CD4-positive, alpha-beta T cell treated with Interleukin-17A for 4 hours (primary cell): ENCODE measurements around the gene EHD3.

Source experiments
- DNase-seq: peaks from one replicate; pipeline ENCODE4 v3.0.0-alpha.2; 2020; ENCODE audit warnings: mixed read lengths

Gene EHD3

DNA sequence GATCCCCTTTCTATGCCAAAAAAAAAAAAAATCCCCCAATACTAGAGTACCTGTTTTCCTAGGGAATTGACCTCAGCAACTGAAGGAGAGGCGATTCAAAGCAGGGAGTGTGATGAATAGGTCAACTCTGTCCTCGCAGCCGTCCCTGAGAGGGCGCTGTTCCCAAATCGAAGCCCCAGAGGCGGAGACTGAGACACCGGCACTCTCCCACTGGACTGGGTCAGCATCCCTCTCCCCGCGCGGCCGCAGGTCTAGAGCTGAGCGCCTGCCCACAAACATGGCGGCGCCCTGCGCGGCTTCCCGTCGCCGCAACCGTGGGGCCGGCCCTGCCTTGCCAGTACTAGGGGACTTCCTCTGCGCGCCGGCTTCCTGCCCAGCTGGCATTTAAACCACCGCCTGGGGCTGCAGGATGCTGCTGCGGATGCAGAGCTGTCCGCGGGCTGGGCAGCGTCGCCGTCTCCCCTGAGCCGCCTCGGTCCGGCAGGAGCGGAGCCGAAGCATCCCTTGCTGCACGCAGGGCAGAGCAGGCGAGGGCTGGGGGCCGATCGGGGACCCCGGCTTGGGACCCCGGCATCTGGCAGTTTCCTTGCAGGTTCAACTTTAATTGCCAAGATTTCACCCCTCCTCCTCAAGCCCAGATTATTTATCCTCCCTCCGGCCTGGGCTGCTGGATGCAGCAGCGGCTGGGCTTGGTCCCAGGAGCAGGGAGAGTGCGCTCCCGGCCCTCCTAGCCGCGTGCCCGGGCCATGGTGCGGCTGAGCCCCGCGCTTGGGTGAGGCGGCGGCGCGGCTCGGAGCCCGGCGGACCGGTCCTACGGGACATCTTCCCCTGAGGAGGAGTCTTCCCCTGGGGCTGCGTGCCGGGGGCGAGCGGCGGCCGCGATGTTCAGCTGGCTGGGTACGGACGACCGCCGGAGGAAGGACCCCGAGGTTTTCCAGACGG, at the start of gene EHD3:
EHD3 (plus strand) TSS at position 412 of the 942 bp plus-strand sequence; CDS start at position 882, 470 bp downstream.
- DNase-seq: peak; percentile 86

DNA sequence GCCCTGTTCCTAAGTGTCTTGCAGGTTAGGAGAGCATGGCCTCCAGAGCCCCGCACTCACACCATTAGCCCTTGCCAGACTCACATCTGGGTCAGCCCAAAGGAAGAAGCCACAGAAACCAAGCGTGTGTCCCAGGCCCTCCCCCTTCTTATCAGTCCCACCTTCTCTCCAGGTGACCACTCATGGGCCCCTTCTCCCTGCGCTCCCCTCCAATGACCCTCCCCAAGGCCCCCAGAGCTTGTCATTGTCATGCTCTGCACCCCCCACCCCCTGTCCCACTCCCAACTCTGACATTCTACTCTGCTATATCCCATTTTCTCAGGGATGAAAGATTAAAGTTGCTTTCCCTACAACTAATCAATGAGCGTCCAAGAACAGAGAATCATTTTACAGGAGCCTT, 46.8 kb upstream of the EHD3 start:
- DNase-seq: no peak

DNA sequence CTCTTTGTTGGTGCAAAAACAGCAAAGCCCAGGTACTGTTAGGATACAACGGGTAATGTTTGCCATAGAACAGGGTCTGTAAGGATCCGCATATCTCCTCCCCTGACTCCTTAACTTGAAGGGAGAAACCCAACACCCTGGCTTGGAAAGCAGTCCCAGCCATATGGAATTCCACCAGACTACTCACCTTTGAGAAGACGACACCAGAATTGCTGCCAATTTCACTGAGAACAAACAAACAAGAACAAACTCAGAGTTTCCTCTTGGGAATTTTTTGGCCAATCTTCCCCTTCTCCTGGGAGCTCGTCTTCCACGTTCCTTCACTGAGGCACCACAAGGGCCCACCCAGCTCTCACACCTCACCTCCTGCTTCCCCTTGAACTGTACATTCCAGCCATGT, 45.8 kb upstream of the EHD3 start:
- no peak for DNase-seq

DNA sequence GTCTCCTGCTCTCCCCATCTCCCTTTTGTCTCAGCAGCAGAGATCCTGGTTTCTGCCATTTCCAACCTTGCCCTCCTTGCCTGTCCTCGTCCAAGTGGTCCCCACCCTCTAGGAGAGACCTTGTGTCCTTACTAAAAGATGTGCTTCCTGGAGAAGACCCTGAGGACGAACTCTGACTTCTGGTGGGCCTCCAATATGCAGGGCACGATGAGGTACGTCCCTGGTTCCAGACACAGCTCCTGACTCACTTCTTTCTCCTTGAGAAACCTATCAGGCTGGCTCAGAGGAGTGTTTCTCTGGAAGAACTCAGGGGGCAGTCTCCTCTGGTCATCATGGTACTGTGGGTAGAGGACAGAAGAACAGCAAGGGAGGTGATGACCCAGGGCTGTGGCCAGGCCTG, 44.8 kb upstream of the EHD3 start:
- no peak for DNase-seq

DNA sequence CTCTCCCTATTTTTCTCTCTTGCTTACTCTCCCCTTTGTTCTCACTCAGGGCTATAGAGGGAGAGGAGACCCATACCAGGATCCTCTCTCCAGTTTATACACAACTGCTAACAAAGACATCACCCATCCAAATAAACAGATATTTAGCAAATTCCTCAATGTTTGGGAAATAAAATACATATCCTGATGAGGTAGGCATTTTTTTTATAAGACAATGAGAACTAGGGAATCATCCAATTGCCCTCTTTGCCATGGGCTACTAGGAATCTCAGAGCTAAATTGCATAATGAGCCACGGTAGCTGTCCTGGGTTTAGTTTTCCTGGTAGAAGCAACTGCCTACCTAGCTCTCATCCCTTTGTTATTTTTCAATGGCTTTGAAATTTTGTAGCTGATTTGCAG, 43.8 kb upstream of the EHD3 start:
- no peak for DNase-seq

DNA sequence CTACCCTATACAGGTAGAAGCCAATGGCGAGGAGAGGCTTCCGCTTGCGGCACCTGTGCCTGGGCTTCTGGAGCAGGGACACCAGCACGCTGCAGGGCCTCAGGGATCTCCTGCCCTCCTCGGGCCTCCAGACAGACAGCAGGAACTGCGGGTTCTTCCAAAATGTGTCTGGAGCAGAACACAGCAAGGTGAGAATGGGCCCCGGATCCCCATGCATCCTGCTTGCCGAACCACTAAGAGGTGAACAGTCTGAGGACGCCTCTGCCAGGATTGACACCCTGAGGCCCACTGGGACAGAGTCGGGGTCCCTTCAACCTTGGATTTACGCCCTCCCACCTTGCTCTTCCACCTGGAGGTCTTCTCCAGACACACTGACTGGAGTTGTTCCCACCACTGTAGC, 42.0 kb upstream of the EHD3 start:
- DNase-seq: no peak

DNA sequence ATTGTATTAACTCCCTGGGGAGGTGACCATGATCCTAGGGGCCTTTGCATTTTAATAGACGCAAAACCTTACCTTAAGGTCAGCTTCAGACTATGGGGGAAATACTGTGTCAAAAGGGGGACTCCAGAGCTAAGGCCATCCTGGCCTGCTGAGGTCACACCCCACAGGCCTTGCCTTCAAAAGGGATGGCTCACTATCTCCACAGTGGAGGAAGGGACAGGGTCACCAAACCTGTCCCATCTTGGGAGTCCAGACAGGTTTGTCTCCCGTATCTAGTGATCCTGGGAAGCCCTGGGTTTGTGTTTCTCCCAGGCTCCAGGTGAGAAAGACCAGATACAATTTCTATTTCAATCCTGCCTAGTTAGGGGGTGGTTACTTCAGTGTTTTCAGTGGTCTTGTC, 41.6 kb upstream of the EHD3 start:
- DNase-seq: no peak

DNA sequence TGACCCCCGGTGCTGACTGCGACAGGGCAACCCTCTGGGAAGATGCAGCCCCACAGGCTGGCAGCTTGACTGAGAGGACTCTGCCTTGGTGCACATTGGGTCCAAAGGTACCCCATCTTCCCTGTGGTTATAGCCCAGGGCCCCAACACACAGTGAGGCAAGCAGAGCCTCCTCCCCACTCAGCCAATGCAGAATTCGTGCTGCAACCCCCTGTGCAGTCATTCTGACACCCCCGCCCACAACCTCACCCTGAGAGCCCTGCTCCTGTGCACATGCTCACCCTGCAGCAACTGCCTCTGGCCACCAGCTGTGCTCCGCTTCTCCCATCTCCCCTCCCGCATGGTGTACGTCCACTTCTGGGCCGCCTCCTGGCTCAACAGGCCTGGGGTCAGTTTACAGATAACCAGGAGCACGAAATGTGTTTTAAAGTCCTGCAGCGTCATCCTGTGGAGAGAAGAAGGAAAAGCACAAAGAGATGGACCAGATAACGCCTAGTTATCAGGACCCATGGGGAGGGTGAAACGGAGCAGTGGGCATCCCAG, 41.0 kb upstream of the EHD3 start:
- no peak for DNase-seq

DNA sequence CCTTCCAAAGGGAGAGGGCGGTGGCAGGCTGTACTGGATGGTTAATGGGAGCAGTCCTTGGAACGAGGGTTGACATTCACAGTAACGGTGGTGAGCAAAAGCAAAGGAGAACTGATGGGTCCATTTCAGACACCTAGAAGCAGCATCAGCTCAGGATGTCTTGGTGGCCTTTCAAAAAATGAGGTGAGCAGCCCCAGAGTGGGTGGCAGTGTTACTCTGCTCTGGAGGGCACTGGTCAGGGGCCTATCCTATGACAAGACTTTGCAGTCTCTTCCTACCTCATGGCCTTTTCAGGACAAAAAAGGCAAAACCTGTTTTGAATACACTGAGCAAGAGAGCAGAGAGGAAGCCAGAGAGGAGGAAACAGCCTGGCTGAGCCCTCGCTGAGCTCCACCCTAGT, 40.1 kb upstream of the EHD3 start:
- DNase-seq: no peak

DNA sequence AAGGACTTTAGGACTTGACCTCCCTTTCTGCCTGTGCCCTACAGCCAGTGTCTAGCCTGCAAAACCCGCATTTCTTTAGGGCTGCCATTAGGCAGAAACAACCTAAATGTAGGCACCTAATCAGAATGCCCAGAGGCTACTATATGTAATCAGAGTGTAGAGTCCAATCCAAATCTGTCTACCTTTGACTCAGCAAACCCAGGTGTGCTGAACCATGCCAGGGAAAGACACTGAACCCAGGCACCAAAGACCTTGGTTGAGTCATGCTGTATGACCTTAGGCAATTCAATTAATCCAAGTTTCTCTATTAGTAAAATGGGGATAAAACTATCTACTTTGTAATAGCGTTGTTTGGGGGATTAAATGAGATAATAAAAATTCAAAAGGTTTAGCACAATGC, 37.3 kb upstream of the EHD3 start:
- no peak for DNase-seq

DNA sequence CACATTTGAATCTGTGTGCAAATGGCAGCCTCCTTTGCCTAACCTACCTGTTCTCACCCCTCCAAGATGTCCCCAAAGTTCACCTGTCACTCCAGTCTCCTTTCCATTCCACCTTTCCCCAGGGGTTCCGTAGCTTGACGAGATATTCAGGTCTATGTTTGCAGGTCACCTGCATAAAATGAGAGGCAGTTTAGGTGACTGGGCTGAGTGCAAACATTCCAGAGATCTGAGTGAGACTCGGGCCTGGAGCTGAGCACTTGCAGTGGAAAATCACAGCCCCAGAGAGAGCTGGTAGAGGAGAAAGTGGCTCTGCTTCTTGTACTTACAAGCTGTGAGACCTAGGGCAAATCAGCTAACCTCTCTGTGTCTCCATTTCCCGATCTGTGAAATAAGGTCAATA, 36.8 kb upstream of the EHD3 start:
- no peak for DNase-seq

DNA sequence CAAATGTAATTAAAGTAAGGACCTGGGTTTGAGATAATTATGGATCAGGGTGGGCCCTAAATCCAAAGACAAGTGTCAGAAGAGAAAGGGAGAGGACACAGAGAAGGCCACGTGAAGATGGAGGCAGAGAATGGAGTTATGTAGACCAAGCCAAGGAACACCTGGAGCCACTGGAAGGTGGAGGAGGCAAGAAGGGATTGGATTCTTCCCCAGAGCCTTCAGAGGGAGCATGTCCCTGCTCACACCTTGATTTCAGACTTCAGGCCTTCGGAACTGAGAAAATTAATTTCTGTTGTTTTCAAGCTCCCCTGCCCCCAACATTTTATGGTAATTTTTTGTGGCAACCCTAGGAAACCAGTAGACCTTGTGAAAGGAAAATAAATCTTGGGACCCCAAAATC, 36.3 kb upstream of the EHD3 start:
- DNase-seq: no peak

DNA sequence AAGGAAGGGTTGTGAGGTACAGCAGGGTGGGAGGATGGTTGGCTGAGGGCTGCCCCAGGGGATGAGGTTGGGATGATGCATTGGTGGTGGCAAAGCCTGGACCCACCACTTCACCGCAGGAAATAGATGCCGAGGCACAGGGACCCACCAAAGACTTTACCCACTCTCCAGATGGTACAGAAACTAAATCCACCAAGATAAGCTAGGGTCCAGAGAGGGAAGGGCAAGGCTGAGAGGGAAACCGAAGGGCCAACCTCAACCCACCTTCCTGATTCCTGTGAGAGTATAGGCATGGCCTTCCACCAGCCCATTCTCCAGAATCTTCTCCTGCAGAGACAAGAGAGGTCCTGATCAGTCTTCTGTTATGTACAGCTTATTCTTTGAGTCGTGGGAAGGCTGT, 34.7 kb upstream of the EHD3 start:
- no peak for DNase-seq

DNA sequence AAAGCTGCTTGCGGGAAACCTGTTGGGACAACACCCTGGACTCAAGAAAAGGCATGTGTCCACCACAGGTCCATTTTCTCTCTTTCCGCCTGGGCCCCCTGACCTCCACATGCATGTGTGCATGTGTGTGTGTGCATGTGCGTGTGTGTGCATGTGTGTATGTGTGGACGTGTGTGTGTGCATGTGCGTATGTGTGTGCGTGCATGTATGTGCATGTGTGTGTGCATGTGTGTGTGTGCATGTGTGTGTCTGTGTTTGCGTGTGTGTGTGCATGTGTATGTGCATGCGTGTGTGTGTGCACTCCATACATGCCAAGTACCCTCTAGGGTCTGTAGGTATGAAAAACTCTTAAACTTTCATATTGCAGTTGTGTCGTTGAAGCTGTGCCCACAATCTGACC, 33.0 kb upstream of the EHD3 start:
- no peak for DNase-seq

DNA sequence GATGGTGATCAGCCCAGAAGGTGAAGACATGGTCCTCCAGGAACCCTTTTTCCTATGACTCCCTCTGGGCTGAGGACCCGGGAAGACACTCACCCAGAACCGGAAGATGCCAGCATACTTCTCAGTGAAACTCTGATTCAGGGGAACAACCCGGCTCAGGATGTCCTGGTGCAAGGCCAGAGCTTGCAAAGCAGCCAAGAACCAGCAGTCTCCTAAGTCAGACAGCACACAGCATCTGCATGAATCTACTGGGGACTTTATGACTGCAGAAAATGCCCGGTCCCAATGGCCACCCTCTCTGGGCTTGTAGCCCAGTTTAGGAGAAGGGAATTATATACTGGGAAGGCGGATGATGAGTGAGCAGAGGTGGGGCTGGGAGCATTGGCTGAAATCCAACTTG, 31.9 kb upstream of the EHD3 start:
- no peak for DNase-seq

DNA sequence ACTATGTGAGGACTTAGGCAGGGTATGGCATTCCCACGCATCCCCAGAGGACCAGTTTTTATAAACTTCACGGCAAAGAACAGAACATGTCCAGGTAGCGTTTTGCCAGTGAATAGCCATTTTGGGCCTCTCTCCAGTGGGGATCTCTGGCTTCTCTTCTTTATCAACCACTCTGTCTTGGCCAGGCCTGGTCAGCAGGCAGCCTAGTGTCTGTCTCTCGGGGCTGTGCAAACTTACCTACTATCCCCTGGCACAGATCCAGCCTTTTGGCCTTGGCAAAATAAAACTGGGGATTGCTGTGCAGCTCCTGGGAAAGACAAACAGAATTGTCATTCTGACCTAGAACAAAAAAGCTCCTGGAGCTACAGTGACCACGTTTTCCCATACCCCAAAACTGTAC, 31.1 kb upstream of the EHD3 start:
- no peak for DNase-seq

DNA sequence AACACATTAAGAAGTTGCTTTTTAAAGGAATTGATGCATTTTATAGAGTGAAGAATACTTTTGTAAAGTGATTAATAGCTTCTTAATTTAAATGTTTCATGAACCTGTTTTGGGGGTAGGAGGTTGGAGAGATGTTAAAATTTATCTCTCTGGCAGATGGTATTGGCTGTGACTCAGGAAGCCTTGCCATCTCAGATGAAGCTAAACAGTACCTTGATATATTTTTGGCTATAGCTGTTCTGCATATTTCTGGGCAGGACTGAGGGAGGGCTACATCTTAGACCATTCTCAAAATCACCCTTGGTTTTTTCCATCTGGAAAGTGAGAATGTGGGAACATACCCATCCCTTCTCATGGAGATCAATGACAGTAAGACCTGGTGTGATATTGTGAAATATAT, 30.0 kb upstream of the EHD3 start:
- no peak for DNase-seq

DNA sequence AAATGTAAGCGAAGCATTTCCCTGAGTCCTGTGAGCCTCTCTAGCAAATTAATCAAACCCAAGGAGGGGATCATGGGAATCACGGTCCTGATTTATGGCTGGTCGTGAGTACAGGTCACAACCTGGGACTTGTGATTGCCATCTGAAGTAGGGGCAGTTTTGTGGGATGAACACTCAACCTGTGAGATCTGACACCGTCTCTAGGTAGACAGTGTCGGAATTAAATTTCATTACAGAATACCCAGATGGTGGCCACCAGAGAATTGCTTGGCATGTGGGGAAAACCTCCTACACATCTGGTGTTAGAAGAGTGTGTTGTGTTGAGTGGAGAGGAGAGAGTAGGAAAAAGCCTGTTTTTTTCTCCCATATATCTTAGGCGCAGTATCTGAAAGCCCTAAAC, 29.2 kb upstream of the EHD3 start:
- no peak for DNase-seq

DNA sequence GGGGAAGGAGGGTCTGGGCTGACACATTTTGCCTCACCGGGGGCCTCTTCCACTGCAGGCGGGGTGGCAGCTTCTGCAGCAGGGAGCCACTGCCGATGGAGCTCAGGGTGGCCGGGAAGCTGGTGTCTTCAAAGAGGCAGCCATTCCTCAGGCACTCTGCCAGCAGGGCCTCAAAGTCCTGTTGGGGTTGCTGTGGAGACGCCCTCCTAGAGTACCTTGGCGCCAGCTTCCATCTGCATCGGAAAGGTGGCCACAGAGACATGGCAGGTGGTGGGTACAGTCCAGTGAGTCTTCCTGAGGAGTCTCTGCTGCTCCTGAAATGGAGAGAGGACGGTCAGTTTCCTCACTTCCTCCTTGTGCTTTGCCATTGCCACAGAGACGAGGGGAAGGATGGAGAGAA, 28.8 kb upstream of the EHD3 start:
- DNase-seq: no peak

DNA sequence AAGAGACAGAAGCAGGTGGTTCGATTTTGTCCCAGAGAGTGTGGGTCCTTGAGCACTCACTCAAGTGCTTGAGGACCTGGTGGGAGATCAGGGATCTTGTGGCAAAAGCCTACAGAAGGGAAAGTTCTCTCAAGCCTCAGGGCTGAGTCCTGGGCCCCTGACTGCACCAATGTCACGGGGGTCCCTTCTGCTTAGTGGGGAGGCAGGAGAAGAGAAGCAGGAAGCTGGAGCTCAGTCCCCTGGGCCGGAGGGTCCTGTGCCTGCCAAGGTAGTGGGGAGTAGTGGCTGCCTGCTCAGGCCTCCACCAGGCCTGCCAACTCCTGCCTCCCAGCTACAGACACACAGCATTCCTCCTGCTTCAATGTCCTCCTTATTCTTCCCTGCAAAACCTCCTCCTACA, 28.3 kb upstream of the EHD3 start:
- no peak for DNase-seq

DNA sequence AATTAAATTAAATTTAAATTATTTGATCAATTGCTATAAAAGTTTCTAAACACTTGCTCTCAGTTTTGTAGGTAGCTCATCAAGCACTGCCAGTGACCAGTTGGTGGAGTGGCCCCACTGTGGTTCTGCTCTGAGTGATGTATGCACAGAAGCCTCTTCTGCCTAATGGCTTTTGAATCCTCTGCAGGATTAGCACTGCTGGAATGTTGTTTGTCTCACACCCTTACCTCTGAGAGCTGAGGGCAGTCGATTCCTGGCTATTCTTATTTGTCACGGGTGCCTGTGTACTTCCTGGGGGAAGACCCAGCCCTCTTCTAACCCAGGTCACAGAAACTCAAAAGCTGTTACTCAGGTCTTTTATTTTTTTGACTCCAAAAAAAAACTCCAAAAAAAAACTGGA, 26.2 kb upstream of the EHD3 start:
- DNase-seq: no peak

DNA sequence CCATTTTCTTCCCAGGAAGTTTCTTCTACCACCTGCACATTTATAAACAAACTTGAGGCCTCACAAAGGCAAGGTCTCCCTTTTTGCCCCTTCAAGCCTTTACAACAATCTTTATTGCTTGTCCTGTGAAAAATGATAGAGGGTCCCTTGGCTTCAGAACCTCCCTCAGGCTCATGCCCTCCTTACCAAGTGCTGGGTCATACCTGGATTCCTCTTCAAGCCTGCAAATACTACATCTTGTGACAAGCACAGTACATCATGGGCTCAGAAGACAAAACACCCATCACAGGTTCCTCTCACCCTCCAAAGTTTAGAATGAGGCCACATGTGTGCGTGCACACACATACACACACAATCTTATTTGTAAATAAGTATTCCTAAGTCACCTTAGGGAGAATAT, 25.7 kb upstream of the EHD3 start:
- DNase-seq: no peak

DNA sequence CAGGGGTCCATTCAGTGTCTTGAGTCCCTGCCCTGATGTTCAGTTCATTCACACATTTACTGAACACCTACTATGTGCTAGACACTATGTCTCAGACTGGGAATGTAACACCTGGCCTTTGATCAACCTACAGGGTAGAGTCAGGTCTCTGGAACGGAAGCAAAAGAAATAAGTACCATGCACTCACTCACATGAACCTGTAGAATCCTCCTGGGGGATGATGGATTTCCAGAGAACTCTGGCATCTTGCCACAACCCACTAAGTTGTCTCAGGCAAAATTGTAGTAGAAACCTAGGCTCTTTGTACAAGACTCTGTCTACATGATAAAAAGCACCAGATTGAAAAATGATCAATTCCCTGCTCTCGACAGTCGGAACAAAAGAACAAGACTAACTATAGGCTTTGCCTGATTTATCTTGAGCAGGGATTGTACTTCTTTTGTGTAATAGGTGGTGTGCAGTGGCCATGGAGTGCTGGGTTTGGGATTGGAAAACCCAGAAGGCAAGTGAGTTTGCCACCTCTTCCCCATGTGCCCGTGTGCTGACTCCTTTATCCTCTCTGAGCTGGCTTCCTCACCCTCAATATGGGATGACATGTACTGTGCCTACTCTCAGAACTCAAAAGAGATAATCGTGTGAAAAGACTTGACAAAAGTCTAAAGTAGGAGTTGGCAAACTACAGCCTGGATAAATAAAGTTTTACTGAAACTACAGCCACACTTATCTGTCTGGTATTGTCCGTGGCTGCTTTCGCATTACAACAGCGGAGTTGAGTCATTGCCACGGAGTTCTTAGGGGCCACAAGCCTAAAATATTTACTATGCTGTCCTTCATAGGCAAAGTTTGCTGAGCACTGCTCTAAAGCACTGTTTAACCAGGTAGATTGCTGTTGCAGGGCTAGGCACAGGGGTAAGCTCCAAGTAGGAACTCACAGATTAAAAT, 21.0 kb upstream of the EHD3 start:
- no peak for DNase-seq
